Epidermal melanocyte (primary cell): Measurements from ENCODE around the gene OSBPL6.
"Not testable (repeated sequence)": the region's sequence is repeated elsewhere in the genome, so short reads cannot be mapped to it uniquely, and the experiment has no call there.

Experiments used
- DNase-seq: peaks from one replicate; pipeline ENCODE4 v3.0.0; 2011; ENCODE audit warnings: low spot score; ENCODE audit not compliant: insufficient read length

OSBPL6 gene

DNA sequence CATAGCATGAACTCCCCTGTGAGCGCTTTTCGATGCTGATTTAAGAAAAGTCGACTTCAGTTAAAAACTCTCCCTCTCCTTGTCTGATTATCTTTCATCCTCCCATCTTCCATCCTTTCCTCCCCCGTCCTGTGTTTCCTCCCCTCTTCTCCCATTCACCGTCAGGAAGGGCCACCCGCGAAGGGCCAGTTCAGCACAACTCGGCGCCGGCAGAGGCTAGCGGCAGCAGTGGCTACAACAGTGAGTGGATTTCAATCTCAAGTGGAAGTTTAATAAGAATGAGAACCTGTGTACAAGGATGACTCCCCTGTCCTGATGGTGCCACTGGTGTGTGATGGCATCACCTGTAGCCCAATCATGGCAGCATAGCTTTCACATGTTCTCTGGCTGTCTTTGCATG lies 149.8 kb downstream of the OSBPL6 start:
- no peak for DNase-seq

- no peak for DNase-seq
These were observed 151.6 kb downstream of the OSBPL6 start for GRCh38 chr2:178345951-178346350.

- DNase-seq = no peak
These were observed 155.7 kb downstream of the OSBPL6 start for GRCh38 chr2:178350051-178350450.

DNA sequence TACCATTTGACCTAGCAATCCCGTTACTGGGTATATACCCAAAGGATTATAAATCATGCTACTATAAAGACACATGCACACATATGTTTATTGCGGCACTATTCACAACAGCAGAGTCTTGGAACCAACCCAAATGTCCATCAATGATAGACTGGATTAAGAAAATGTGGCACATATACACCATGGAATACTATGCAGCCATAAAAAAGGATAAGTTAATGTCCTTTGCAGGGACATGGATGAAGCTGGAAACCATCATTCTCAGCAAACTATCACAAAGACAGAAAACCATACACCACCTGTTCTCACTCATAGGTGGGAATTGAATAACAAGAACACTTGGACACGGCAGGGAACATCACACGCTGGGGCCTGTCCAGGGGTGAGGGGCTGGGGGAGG lies 163.4 kb downstream of the OSBPL6 start:
- DNase-seq = not testable (repeated sequence)

DNA sequence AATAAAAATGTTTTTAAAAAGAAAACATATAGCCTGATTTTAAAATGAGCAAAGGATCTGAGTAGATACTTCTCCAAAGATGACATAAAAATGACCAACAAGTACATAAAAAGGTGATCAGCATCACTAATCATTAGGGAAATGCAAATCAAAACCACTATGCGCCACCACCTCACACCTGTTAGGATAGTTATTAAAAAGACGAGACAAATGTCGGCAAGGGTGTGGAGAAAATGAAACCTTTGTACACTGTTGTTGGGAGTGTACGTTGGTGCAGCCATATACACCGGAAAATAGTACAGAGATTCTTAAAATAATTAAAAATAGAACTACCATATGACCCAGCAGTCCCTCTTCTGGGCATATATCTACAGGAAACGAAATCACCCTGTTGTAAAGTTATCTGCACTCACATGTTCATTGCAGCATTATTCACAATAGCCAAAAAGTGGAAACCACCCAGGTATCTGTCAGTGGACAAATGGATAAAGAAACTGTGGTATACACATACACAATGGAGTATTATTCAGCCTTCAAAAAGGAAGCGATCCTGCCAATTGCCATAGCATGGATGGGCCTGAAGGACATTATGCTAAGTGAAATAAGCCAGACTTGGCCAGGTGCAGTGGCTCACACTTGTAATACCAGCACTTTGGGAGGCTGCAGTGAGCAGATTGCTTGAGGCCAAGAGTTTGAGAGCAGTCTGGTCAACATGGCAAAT lies 165.0 kb downstream of the OSBPL6 start:
- no peak for DNase-seq

DNA sequence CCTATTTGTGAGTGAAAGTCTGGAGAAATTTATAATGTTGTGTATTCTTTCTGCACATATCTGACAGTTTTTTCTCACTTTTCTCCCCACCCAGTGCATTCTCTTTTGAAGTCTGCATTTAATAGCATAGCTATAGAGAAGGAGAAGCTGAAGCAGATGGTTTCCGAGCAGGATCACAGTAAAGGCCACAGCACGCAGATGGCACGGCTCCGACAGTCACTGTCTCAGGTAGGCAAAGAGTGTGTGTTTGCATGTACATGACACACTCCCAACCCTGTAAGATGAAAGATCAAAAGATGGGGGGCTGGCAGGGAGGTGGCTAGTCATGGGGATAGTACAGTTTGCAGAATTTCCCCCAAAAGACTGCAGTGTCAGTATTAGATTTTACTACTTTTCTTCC lies 167.3 kb downstream of the OSBPL6 start:
- DNase-seq = no peak

DNA sequence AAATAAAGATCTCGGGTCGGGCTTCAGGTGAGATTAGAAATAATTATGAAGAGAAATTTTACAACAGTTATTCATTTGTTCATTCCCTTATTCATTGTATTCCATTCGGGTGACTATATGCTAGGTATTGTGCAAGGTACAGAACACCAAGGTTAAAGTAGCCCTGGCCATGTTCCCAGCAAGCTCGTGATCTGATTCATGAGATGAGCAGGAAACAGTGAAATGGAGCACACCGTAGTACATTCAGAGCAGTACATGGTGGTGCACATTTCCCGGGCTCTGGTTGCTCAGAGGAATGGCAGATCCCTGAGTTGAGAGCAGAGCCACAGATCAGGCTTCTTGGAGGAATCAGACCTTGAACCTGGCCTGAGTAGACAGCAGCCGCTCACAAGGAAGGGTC lies 168.9 kb downstream of the OSBPL6 start:
- no peak for DNase-seq

- DNase-seq = no peak
These were observed 170.8 kb downstream of the OSBPL6 start for GRCh38 chr2:178365116-178365515.

GRCh38 chr2:178366412-178366811 lies 172.1 kb downstream of the OSBPL6 start:
- DNase-seq = no peak

- DNase-seq = no peak
These were observed 173.0 kb downstream of the OSBPL6 start for GRCh38 chr2:178367344-178367743.

GRCh38 chr2:178374865-178375264 lies 180.6 kb downstream of the OSBPL6 start:
- no peak for DNase-seq

- DNase-seq = no peak
These were observed 182.7 kb downstream of the OSBPL6 start for GRCh38 chr2:178377046-178377445.

GRCh38 chr2:178379162-178380004 lies 185.1 kb downstream of the OSBPL6 start:
- no peak for DNase-seq

GRCh38 chr2:178380763-178381162 lies 186.5 kb downstream of the OSBPL6 start:
- no peak for DNase-seq

DNA sequence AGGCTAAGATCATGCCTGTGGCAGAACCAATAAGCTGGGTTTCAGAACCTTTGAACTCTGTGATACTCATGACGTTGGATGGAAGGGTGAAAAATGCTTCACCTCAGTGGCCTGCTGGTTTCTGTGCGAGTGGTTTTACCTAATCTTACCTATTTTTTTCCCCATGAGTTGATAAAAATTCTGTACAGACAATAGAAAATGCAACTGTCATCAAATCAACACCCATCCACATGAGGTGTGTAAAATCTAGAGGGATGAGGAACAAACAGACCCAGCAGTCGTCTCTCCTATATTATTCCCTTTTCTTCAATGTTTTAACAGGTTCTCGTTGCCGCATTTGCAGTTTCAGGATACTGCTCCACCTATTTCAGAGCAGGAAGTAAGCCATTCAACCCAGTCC lies 189.4 kb downstream of the OSBPL6 start:
- no peak for DNase-seq

DNA sequence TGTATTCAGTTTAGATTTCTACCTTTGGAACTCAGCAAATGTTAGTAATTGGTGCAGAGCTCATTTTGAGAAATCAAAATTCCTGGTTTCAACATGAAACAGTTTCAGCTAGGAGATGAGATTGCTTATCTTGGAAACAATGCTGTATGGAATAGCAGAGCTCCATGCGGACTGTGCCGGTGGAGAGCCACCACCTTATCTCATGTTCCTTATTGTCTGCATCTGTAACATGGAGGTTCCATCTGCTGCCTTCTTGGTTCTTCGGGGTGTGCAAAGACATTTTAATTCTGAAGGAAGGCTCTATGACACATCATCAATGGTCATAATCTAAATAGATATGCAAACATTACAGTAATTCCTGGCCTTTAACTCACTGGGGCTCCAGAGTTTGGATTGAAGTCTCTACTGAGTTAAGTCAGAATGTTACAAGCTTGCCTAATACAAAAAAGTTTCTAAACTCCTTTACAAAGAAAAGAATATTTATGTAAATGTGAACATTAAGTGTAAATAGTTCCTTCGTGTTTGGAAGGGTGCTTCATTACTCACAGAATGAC lies 191.4 kb downstream of the OSBPL6 start:
- DNase-seq = no peak

GRCh38 chr2:178386986-178387597 lies 192.8 kb downstream of the OSBPL6 start:
- DNase-seq = no peak

DNA sequence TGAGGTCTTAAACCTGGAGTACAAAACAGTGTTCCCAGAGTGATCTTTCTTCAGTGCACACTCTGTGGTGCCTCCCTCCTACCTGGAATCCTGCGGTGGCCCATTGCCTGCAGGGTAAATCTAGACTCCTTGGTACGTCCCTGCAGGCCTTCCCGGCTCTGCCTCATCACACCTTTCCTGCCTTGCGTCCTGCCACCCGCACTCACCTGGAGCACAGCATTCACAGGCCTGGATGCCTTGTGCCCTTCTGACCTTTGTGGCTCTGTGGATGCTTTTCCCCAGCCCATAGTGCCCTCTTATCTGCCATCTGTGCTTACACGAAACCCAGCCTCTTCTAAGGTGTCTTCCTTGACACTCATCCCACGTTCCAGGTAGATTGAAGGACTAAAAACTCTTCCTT lies 194.0 kb downstream of the OSBPL6 start:
- no peak for DNase-seq

DNA sequence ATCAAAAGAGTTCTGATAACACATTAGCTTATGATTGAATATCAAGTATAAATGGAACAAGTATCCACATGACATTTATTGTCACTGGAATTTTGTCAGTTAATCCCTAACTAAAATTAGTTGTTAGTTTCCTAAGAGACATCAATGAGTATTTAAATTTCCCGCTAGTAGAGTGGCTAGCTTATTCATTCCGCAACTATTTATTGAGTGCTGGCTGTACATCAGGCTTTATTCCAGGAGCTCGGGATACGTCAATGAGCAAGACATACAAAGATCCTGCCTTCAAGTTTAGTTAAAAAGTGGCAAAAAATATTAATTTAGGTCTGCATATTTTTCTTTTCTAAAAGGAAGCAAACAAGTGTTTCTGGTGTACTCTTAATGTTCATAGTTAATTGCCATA lies 197.4 kb downstream of the OSBPL6 start:
- no peak for DNase-seq

- no peak for DNase-seq
These were observed 197.9 kb downstream of the OSBPL6 start for GRCh38 chr2:178392215-178392614.

DNA sequence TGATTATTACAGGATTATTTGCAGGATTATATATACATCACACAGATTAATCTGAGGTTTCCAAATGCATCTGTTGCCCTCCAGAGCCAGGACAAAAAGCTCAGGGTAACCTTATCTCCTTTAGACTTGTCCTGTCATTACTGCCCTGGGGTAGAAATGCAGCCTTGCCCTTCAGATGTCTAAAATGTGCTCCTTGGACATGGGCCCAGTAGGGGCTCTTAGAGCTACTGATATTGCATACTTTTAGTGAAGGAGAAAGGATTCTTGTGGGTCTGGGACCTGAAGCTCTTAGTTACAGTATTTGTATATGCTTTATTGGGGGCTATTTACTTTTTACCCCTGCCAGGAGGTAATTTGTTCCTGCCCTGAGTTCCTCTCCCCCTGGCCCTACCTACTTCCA lies 200.5 kb downstream of the OSBPL6 start:
- DNase-seq = no peak

- no peak for DNase-seq
These were observed 201.0 kb downstream of the OSBPL6 start for GRCh38 chr2:178395295-178395694.
